Measurements from ENCODE around the gene INTS6. TPM values are rescaled to one million over a fixed set of nuclear protein-coding genes. Genes with fewer than 3 reads are reported as not detected.

The INTS6 gene
- total RNA-seq, 4 donors from 2014 or later: 15.3 to 37.0 (median 25.2) TPM

GRCh38 chr13:51500687-51501086 is 47.9 kb upstream of the INTS6 start:
- Histone ChIP-seq H3K4me3 (no peak overlapping the region), H3K9me3 (no peaks in the 10 kb centered on the region), H3K27ac (no peak overlapping the region), H3K4me1 (no peaks in the 10 kb centered on the region), H3K27me3 (no peaks in the 10 kb centered on the region), H3K36me3 (no peaks in the 10 kb centered on the region)
- TF ChIP-seq POLR2AphosphoS5 (IDR thresholded peaks at IDR 0.05): no peak
- no peak for TF ChIP-seq EP300 (IDR thresholded peaks at IDR 0.05; ENCODE audit: low read depth)
- TF ChIP-seq POLR2A (IDR thresholded peaks at IDR 0.05): no peak
- TF ChIP-seq CTCF (IDR thresholded peaks at IDR 0.05): no peak
- no peak for DNase-seq
- intact Hi-C loops (cut with DNase I; ENCODE audit: low total_unique reads): no loop called here
- 54 to 92% methylated on average over 2 of the region's 2 CpGs for WGBS, 2 donors (ENCODE audit: low coverage in 1 of 2)
- in situ Hi-C loops (cut with MboI; ENCODE audit: low pct_ligation_motif_present in 1 of 4, low pct_unique_long_range_greater_than_20kb in 1 of 4, low sequenced_read_pairs in 3 of 4): no loop called here

- Histone ChIP-seq H3K27ac (no peak overlapping the region), H3K4me3 (no peak overlapping the region), H3K36me3 (no peaks in the 10 kb centered on the region), H3K4me1 (no peaks in the 10 kb centered on the region), H3K27me3 (no peaks in the 10 kb centered on the region), H3K9me3 (no peaks in the 10 kb centered on the region)
- intact Hi-C loops (cut with DNase I; ENCODE audit: low total_unique reads) (no loop called here), in situ Hi-C loops (cut with MboI; ENCODE audit: low pct_ligation_motif_present in 1 of 4, low pct_unique_long_range_greater_than_20kb in 1 of 4, low sequenced_read_pairs in 3 of 4) (no loop called here)
- no peak for DNase-seq
- WGBS, 2 donors (ENCODE audit: low coverage in 1 of 2): 88 to 95% methylated on average over 4 of the region's 4 CpGs
- no peak for TF ChIP-seq CTCF (IDR thresholded peaks at IDR 0.05)
- no peak for TF ChIP-seq POLR2AphosphoS5 (IDR thresholded peaks at IDR 0.05)
- TF ChIP-seq EP300 (IDR thresholded peaks at IDR 0.05; ENCODE audit: low read depth): no peak
- no peak for TF ChIP-seq POLR2A (IDR thresholded peaks at IDR 0.05)
Observed at GRCh38 chr13:51499841-51500240, 47.0 kb upstream of the INTS6 start.

- in situ Hi-C loops (cut with MboI; ENCODE audit: low pct_ligation_motif_present in 1 of 4, low pct_unique_long_range_greater_than_20kb in 1 of 4, low sequenced_read_pairs in 3 of 4): no loop called here
- WGBS, 2 donors (ENCODE audit: low coverage in 1 of 2): 64 to 78% methylated on average over 1 of the region's 1 CpG
- intact Hi-C loops (cut with DNase I; ENCODE audit: low total_unique reads): no loop called here
- Histone ChIP-seq H3K4me1 (no peaks in the 10 kb centered on the region), H3K36me3 (no peaks in the 10 kb centered on the region), H3K27me3 (no peaks in the 10 kb centered on the region), H3K9me3 (no peaks in the 10 kb centered on the region), H3K4me3 (no peak overlapping the region), H3K27ac (no peak overlapping the region)
- DNase-seq: no peak
- TF ChIP-seq POLR2A (IDR thresholded peaks at IDR 0.05) (no peak), POLR2AphosphoS5 (IDR thresholded peaks at IDR 0.05) (no peak), EP300 (IDR thresholded peaks at IDR 0.05; ENCODE audit: low read depth) (no peak), CTCF (IDR thresholded peaks at IDR 0.05) (no peak)
Observed at GRCh38 chr13:51495316-51495715, 42.5 kb upstream of the INTS6 start.

GRCh38 chr13:51494156-51494555 is 41.3 kb upstream of the INTS6 start:
- Histone ChIP-seq H3K36me3 (no peaks in the 10 kb centered on the region), H3K27me3 (no peaks in the 10 kb centered on the region), H3K4me1 (no peaks in the 10 kb centered on the region), H3K4me3 (no peak overlapping the region), H3K27ac (no peak overlapping the region), H3K9me3 (no peaks in the 10 kb centered on the region)
- TF ChIP-seq POLR2AphosphoS5 (IDR thresholded peaks at IDR 0.05) (no peak), POLR2A (IDR thresholded peaks at IDR 0.05) (no peak), CTCF (IDR thresholded peaks at IDR 0.05) (no peak), EP300 (IDR thresholded peaks at IDR 0.05; ENCODE audit: low read depth) (no peak)
- DNase-seq: no peak
- in situ Hi-C loops (cut with MboI; ENCODE audit: low pct_ligation_motif_present in 1 of 4, low pct_unique_long_range_greater_than_20kb in 1 of 4, low sequenced_read_pairs in 3 of 4) (no loop called here), intact Hi-C loops (cut with DNase I; ENCODE audit: low total_unique reads) (no loop called here)
